HG03378 (cell line): ENCODE measurements around the gene MYO1A.
A peak's percentile ranks its signal among the peaks of the same experiment; 100 is the strongest.
"Not testable (repeated sequence)": the region's sequence is repeated elsewhere in the genome, so short reads cannot be mapped to it uniquely, and the experiment has no call there.

Experiments
- ATAC-seq: cut with Tn5 transposase; IDR thresholded peaks from one replicate; pipeline ENCODE4 v1.9.1; 2021; ENCODE audit warnings: mild to moderate bottlenecking, moderate library complexity; ENCODE audit not compliant: unreplicated experiment

The MYO1A gene

DNA sequence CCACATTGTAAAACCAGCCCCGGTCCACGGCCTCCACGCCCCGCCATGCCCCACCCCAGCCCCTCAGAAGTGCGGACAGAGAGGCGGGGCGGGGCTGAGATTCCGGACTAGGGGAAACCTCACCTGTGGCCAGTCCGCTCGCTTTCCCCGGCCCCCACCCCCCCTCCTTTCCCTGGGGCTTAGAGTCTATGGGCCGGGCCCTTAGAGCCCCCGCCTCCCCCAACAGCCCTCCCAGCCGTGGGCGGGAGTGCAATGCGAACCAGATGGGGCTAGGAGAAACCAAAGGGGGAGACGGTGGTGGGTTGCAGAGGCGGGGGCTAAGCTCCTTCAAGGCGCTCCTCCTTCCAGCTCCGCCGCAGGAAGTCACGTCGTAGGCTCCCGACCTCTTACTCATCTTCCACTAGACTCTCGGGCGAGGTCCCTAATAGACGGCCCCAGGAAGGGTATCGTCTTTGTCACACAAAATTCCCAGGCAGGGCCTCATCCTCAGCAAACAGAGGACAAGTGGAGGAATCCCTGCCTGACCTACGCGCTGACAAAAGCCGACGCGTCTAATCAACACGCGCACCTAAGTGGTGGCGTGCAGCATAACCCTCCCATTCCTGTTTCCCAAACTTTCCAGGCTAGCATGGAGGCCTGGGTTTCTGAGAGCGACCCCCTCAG lies 37.9 kb upstream of the MYO1A start:
- peak; percentile 30 for ATAC-seq

DNA sequence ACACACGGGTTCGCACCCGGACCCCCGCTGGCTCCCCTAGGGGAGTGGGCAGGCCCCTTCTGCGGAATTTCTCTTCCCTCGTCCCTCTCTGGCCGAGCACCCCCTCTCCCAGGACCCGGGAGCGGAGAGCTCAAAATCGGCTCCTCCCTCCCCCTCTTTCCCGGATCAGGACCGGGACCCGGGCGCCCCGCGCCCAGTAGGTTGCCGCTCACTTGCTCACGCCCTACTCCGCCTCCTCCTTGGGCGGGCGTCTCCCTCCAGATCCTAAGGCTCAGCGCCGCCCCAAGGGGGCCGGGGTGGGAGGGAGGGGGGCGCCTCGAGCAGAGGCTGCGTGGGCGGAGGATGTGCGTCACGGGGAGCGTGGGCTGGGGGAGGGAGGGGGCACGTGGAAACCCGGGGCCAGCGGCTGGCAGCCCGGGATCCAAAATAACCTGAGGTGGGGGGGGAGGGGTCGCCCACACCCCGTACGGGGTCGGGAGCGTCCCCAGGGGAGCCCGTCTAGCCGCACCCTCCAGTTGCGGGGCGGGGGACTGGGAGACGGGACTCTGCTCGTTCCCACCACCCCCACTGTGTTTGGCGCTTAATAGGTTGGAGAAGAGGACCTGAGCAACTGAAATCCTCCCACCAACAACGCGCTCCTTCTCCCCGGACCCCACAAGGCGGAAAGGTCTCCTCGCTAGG lies 37.2 kb upstream of the MYO1A start:
- peak; percentile 3 for ATAC-seq

DNA sequence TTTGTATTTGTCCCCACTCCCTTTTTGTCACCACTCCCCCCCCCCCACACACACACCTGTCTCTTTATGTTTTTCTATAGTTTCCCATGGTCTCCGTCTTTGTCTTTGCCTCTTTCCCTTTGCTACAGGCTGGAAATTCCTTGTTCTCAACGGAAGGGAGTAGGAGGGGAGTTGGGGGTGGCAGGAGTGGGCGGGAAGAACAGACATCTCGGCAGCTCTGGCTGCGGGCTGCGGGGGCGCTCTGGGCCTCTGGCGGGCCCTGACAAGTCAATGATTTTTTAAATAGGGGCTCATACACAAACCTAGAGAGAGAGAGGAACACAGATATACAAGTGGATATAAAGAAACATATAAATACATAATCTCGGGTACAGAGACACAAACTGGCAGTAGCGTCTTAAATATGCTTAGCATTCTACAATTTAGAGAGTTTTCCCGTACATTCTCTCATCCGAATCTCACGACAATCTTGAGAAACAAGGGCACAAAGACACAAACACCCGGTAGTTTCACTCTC lies 36.6 kb upstream of the MYO1A start:
- ATAC-seq, result no peak

DNA sequence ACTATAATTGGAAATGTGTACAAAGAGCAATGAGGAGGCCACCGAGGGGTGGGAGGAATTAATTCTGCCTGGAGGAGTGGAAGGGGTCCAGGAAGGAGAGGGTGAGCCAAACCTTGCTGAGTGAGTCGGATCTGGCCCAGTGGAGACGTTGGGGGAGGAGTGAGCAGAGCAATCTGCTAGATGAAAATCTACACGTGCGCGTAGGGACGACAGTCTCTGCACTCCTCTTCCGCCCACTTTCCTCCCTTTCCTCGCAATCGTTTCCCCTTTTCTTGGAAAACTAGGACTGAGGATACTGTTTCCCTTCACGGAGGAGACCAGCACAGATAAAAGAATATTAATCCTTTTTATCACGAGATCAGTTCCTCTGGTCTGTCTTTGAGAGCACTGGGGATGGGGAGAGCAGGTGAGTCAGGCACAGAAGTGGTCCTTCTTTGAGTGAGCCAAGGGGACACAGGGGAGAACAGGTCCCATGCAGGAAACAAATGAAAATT lies 36.1 kb upstream of the MYO1A start:
- ATAC-seq, result no peak

DNA sequence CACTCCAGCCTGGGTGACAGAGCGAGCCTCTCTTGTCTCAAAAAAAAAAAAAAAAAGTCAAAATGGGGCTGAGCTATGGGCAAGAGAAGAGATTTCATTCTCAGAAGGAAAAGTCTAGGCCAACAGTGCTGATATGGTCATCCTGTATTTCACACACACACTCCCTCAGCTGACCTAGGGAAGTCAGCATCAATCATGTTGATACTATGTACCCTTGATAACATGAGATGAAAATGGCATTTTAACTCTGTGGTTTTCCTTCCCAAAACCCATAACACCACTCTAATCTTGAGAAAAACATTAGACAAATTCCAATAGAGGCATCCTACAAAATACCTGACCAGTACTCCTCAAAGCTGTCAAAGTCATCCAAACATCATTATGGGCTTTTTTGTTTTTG lies 30.9 kb upstream of the MYO1A start:
- no peak for ATAC-seq

DNA sequence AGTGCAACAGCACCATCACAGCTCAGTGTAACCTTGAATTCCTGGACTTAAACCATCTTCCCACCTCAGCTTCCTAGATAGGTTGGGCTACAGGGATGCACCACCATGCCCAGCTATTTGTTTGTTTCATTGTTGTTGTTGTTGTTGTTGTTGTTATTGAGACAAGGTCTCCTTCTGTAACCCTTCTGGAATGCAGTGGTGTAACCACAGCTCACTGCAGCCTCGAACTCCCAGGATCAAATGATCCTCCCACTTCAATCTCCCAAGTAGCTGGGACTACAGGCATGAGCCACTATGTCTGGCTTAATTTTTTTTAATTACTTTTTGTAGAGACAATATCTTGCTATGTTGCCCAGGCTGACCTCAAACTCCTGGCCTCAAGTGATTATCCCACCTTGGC lies 29.9 kb upstream of the MYO1A start:
- ATAC-seq, result no peak

DNA sequence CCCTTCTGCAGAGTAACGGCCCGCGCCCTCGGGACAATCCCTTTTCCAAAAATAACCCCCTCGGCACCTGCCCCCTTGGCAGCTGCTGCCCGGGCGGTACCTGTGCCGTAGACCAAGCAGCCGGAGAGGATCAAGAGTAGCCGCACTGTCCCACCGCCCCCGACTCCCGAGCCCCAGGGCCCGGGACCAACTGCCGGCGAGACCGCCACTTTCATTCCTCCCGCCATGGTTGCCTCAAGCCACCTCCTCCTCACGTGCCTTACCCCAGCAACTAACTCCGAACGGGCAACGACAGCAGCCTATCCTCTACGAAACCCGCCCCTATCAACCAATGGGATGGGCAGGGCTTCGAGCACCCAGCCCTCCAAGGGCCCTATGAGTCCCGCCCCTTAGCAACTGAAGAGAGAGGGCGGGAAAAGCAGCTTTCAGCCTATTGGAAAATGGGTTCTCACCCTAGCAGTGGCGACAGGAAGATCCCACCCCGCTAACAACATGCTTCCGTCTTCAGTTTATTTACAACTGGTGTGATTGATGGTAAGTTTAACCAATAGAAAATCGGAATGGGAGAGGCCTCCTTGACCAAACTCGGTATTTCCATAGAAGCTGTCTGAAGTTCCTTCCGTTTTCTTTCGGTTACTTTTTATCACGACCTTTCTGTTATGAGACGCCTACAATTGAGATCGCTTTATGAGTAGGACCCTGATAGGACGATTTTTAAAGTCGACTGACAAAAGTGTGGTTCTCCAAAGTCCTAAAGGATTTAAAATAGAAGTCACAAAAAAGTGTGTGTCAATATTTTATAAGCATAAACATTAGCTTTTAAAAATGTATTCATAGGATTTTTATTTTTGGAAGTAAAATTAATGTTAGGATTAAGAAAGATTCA lies 28.8 kb upstream of the MYO1A start, which contains the start of gene NEMP1:
Gene NEMP1 (minus strand): TSS at position 273 of the 886 bp plus-strand sequence. CDS start 46 bp downstream, at position 227.
- ATAC-seq, result peak; percentile 94

DNA sequence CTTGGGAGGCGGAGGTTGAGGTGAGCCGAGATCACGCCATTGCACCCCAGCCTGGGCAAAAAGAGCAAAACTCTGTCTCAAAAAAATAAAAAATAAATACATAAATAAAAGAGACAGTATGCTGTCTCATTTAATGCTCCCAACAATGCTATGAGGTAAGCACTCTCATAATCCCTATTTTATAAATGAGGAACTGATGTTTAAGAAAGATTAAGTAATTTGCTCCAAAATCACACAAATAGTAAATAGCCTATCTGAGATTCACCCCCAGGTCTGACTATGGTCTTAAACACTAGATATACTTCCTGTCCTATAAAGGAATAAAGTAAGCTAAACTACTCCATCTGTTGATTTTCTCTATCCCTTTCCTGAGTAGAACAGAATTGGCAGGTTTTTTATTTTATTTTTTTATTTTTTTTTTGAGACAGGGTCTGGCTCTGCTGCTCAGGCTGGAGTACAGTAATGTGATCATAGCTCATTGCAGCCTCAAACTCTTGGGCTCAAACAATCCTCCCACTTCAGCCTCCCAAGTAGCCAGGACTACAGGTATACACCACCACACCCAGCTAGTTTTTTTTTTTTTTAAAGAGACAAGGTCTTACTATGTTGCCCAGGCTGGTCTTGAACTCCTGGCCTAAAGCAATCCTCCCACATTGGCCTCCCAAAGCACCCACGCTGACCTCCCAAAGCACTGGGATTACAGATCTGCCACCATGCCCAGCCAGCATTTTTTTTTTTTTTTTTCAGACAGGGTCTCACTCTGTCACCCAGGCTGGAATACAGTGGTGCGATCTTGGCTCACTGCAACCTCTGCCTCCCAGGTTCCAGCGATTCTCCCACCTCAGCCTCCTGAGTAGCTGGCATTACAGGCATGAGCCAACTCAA lies 23.9 kb upstream of the MYO1A start:
- not testable (repeated sequence) for ATAC-seq

DNA sequence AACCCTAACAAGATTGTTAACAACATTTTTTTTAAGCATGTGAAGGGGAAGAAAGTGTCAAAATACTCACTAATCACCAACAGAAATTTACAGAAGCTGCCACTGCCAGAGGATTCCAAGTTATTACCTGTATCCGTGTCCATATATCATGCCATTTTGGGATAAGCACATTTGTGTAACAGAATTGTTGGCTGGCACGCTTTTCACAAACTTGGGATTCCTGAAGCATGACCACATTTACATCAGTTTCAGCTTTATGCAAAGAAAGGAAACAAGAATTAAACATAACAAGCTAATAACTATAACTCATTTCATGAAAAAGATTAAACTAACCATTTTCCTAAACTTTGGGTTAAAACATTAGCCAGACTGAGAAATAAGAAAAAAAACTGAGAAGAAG lies 22.7 kb upstream of the MYO1A start:
- no peak for ATAC-seq

DNA sequence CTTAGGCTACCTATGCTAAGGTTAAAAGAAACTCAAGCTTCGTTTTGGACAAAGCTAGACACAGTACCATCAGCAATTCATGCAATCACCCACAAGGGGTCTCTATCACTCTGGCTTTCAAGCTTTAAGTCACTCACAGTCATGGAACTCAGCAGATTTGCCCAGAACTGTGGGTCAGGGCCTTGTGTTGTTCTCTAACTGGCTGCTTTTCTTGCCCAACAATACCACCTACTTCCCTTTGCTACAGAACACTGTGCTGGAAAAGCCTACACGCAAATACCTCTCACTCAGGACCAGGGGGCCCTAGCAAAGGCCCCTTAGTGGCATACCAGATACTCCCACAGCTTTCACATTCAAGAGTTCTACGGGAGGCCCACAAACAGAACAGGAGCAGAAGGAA lies 19.6 kb upstream of the MYO1A start:
- ATAC-seq, result peak; percentile 86

DNA sequence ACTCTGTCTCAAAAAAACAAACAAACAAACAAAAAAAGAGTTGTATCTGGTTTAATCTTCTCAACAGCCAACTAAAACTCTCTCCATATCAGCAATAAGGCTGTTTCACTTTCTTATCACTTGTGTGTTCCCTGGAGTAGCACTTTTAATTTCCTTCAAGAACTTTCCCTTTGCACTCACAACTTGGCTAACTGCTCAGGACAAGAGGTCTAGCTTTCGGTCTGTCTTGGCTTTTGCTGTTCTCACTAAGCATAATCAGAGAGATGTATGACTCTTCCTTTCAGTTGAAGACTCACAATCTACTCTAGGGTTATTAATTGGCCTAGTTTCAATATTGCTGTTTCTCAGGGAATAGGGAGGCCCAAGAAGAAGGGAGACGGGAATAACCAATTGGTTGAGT lies 16.3 kb upstream of the MYO1A start:
- no peak for ATAC-seq

DNA sequence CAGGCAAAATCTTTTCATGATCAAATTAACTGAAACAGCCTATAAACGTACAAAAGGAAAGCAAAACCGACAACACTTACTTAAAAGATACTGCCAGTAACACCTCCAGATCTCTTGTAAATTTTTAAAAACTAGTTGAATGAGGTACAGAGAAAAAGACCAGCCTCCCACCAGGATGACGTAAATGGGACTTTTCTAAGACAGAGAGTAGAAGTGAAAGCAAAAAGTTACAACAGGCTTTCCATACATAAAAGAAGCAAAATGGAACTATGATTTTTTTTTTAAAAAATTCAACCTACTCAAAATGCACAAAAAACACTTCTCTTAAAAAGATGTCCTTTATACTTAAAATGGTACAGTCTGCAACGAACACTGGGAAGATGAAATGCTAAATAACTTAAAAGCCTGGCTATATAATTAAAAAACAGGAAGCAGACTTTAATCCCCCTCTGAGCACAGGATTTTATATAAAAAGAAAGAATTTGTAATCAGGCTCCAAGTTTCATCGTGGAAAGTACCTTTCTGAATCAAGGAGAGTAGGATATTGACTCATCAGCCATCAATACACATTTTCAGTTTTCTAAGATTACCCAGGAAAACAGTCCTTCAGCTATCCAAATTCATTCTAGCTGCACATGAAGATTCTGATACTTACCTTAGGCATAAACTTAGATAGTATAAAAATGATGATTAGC lies 14.2 kb upstream of the MYO1A start:
- ATAC-seq, result peak; percentile 74

DNA sequence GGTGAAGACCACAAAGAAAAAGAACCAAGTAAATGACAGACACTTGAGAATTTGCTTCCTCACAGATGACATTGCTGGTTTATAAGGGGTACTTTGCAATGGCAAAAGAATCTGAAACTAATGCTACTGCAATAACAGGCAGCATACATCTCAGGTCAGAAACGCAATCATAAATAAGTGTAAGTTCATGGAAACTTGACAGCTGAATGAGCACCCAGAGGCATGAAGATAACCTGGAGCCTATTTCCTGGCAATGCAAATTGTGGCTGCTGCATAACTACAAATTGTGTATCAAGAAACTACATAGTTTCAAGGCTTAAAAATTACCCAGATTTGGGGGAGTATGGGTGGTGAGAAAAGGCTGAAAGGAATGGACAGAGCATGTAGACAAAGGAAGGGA lies 8.5 kb upstream of the MYO1A start:
- no peak for ATAC-seq

DNA sequence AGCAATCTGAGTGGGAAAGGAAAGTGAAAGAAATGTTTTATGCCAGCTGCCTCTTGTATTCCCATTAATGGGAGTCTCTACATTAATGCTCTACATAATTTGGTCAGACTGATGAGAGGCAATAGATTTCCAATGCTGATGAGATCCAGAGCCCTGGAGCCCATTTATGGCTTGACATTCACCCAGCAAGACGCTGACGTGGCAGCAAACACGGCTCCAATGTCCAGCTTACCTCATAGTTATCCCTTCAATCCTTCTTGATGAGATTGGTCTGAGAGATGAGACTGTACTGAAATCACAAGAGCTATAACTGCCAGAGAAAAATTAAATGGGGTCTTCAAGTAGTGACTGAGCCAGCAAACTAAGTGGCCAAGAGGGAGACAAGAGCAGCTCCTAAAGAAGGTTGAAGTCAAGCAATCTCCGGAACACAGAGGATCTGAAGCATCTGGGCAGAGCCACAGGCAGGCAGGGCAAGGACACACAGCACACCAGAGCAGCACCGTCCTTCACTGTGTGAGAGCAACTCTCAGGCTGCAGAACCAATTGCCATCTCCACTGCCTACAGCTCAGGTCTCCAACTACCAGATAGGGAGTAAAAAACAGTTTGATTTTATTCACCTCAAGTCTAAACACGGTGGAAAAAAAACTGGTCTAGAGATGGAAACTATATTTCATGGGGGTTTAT lies 7.3 kb upstream of the MYO1A start:
- no peak for ATAC-seq

DNA sequence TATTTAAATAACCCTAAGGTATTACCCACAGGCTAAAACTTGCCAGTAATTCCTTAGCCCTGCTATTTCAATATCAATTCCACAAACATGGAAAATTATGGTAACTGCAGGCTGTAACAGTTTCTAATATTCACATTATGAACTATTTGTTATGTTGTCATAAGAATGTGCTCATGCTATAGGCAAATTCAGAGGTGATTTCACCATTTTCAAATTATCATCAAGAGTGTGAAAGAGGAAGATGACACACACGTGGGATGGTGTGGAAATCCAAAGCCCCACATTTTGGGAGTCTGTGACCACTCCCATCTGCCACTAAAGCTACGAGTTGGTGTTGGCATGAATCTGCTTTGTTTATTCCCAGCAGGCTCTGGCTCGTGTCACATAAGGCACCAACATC lies 5.9 kb upstream of the MYO1A start:
- no peak for ATAC-seq

DNA sequence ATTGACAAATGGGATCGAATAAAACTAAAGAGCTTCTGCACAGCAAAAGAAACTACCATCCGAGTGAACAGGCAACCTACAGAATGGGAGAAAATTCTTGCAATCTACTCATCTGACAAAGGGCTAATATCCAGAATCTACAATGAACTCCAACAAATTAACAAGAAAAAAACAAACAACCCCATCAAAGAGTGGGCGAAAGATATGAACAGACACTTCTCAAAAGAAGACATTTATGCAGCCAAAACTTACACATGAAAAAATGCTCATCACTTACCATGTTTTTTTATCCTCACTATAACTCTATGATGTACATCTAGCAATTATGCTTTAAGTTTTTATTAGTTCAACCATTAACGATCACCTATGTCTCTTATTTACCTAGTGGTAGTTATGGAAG lies 4.0 kb upstream of the MYO1A start:
- not testable (repeated sequence) for ATAC-seq

DNA sequence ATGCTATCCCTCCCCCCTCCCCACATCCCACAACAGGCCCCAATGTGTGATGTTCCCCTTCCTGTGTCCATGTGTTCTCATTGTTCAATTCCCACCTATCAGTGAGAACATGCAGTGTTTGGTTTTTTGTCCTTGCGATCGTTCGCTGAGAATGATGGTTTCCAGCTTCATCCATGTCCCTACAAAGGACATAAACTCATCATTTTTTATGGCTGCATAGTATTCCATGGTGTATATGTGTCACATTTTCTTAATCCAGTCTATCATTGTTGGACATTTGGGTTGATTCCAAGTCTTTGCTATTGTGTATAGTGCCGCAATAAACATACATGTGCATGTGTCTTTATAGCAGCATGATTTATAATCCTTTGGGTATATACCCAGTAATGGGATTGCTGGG lies 3.2 kb upstream of the MYO1A start:
- not testable (repeated sequence) for ATAC-seq

DNA sequence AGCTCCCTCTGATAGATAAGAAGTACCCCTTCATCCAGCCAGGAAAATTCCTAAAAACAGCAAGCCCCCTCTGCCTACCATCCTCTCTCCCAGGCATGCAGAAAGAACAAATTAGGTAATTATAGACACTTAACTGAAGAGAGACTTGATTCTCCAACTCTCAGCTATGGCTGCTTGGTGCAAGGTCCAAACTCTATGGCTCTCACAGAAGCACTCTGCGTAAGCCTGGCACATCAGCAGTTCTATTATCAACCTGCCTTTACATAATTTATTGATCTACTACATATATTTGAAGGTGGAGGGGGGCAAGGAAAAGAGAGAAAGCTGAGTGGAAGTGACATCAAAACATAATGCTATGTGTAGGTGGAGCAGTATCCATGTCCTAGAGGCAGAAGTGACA lies 1.1 kb upstream of the MYO1A start:
- ATAC-seq, result no peak

DNA sequence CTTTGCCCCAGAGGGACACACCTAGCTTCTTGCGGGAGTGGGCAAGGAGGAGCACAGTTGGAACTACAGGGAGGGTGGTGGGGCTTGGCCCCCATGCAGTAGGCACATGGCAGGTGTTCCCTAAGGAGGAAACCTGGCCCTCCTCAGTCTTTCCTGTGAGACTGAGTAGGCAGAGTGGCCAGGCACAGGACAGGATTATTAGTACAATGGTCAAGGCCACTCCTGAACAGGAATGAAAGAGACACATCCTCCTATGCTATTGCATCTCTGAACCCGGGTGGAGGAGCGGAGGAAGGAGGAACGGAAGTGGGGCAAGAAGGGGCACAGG lies 846 bp downstream of the MYO1A start:
- ATAC-seq, result no peak
